Loucy (cell line): ENCODE results near the gene CHST11.

ENCODE experiments used
- EZH2phosphoT487 ChIP-seq: fragments of 200-600 bp; IDR thresholded peaks from 2 replicates; pipeline ENCODE4 v1.6.1; 2018; ENCODE audit warnings: antibody characterized with exemption, mild to moderate bottlenecking, moderate library complexity, borderline replicate concordance
- TF ChIP-seq, protein P1 (sequence below): fragments of 200-600 bp; sonication (generic); conservative IDR thresholded peaks from 2 replicates; pipeline ENCODE4 v1.5.1; 2014; ENCODE audit warnings: mild to moderate bottlenecking, antibody characterized with exemption, low read length

DNA sequence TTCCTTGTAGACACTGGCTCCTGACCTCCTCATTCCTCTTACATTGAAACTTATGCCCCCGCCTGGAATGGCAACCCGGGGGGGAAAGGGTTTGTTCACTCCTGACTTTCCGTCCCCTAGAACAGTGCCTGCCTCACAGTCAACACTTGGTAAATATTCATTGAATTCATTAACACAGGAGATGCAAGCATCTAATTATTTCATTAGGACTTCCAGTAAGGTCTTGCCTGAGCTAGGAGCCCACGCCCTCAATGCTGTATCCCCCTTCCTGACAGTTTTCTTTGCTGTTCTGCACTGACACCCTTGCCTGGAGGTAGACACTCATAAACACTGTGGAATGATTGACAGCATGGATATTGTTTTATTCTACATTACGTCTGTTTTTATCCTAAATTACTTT is 49.3 kb upstream of the CHST11 start:
- TF ChIP-seq, protein P1, sequence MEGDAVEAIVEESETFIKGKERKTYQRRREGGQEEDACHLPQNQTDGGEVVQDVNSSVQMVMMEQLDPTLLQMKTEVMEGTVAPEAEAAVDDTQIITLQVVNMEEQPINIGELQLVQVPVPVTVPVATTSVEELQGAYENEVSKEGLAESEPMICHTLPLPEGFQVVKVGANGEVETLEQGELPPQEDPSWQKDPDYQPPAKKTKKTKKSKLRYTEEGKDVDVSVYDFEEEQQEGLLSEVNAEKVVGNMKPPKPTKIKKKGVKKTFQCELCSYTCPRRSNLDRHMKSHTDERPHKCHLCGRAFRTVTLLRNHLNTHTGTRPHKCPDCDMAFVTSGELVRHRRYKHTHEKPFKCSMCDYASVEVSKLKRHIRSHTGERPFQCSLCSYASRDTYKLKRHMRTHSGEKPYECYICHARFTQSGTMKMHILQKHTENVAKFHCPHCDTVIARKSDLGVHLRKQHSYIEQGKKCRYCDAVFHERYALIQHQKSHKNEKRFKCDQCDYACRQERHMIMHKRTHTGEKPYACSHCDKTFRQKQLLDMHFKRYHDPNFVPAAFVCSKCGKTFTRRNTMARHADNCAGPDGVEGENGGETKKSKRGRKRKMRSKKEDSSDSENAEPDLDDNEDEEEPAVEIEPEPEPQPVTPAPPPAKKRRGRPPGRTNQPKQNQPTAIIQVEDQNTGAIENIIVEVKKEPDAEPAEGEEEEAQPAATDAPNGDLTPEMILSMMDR = no peak
- TF ChIP-seq EZH2phosphoT487 = no peak
